ENCODE data around the gene CNTNAP3B. TPM values are rescaled to one million over a fixed set of nuclear protein-coding genes. Genes with fewer than 3 reads are reported as not detected.
"Not testable (repeated sequence)": the region's sequence is repeated elsewhere in the genome, so short reads cannot be mapped to it uniquely, and the experiment has no call there.

The CNTNAP3B gene
- total and polyA plus RNA-seq, 5 donors from 2014 or later: not detected

- not testable (repeated sequence) for H3K9me3 ChIP-seq (ENCODE audit: control insufficient read depth in 2 of 2, low read length in 2 of 2); DNase-seq; H3K27ac Mint-ChIP-seq; H3K36me3 ChIP-seq (ENCODE audit: control insufficient read depth, insufficient read depth, low read length); H3K27me3 Mint-ChIP-seq; H3K27ac ChIP-seq (ENCODE audit: insufficient read depth, low read length, poor library complexity, severe bottlenecking); ATAC-seq (ENCODE audit: low read depth in 2 of 2); H3K4me3 ChIP-seq (ENCODE audit: low read depth, low read length); H3K4me1 ChIP-seq (ENCODE audit: control insufficient read depth, insufficient read depth, low read length, poor library complexity, severe bottlenecking); H3K27me3 ChIP-seq (ENCODE audit: control insufficient read depth, insufficient read depth, low read length); H3K4me1 Mint-ChIP-seq; H3K4me3 Mint-ChIP-seq; H3K36me3 Mint-ChIP-seq; H3K9me3 Mint-ChIP-seq
Measured at GRCh38 chr9:42080376-42080775, 48.9 kb downstream of the CNTNAP3B start.

GRCh38 chr9:42074868-42075267 is 54.4 kb downstream of the CNTNAP3B start:
- not testable (repeated sequence) for H3K27me3 Mint-ChIP-seq

GRCh38 chr9:42071026-42071425 is 58.2 kb downstream of the CNTNAP3B start:
- H3K27ac ChIP-seq (ENCODE audit: insufficient read depth, low read length, poor library complexity, severe bottlenecking); H3K27ac Mint-ChIP-seq; H3K9me3 Mint-ChIP-seq; ATAC-seq (ENCODE audit: low read depth in 2 of 2); H3K36me3 Mint-ChIP-seq; H3K4me1 Mint-ChIP-seq; H3K27me3 Mint-ChIP-seq; H3K4me3 ChIP-seq (ENCODE audit: low read depth, low read length); H3K4me1 ChIP-seq (ENCODE audit: control insufficient read depth, insufficient read depth, low read length, poor library complexity, severe bottlenecking); H3K4me3 Mint-ChIP-seq; H3K9me3 ChIP-seq (ENCODE audit: control insufficient read depth in 2 of 2, low read length in 2 of 2); H3K27me3 ChIP-seq (ENCODE audit: control insufficient read depth, insufficient read depth, low read length); H3K36me3 ChIP-seq (ENCODE audit: control insufficient read depth, insufficient read depth, low read length); DNase-seq: not testable (repeated sequence)

More at GRCh38 chr9:42074868-42075267, 54.4 kb downstream of the CNTNAP3B start:
- not testable (repeated sequence) for H3K27me3 ChIP-seq (ENCODE audit: control insufficient read depth, insufficient read depth, low read length); H3K27ac Mint-ChIP-seq; H3K36me3 ChIP-seq (ENCODE audit: control insufficient read depth, insufficient read depth, low read length); H3K36me3 Mint-ChIP-seq; H3K4me3 Mint-ChIP-seq; H3K4me1 ChIP-seq (ENCODE audit: control insufficient read depth, insufficient read depth, low read length, poor library complexity, severe bottlenecking); H3K4me3 ChIP-seq (ENCODE audit: low read depth, low read length); ATAC-seq (ENCODE audit: low read depth in 2 of 2); H3K4me1 Mint-ChIP-seq; H3K27ac ChIP-seq (ENCODE audit: insufficient read depth, low read length, poor library complexity, severe bottlenecking); DNase-seq; H3K9me3 Mint-ChIP-seq; H3K9me3 ChIP-seq (ENCODE audit: control insufficient read depth in 2 of 2, low read length in 2 of 2)

GRCh38 chr9:42070035-42070799 is 59.0 kb downstream of the CNTNAP3B start:
- H3K27me3 Mint-ChIP-seq; H3K4me1 ChIP-seq (ENCODE audit: control insufficient read depth, insufficient read depth, low read length, poor library complexity, severe bottlenecking); ATAC-seq (ENCODE audit: low read depth in 2 of 2); H3K36me3 ChIP-seq (ENCODE audit: control insufficient read depth, insufficient read depth, low read length); H3K36me3 Mint-ChIP-seq; H3K4me3 ChIP-seq (ENCODE audit: low read depth, low read length); H3K4me3 Mint-ChIP-seq; DNase-seq; H3K9me3 ChIP-seq (ENCODE audit: control insufficient read depth in 2 of 2, low read length in 2 of 2); H3K9me3 Mint-ChIP-seq; H3K27me3 ChIP-seq (ENCODE audit: control insufficient read depth, insufficient read depth, low read length); H3K27ac Mint-ChIP-seq; H3K4me1 Mint-ChIP-seq; H3K27ac ChIP-seq (ENCODE audit: insufficient read depth, low read length, poor library complexity, severe bottlenecking): not testable (repeated sequence)

- H3K36me3 Mint-ChIP-seq; H3K27me3 Mint-ChIP-seq; H3K27me3 ChIP-seq (ENCODE audit: control insufficient read depth, insufficient read depth, low read length); H3K4me3 ChIP-seq (ENCODE audit: low read depth, low read length); H3K4me1 Mint-ChIP-seq; H3K9me3 Mint-ChIP-seq; H3K27ac ChIP-seq (ENCODE audit: insufficient read depth, low read length, poor library complexity, severe bottlenecking); H3K9me3 ChIP-seq (ENCODE audit: control insufficient read depth in 2 of 2, low read length in 2 of 2); ATAC-seq (ENCODE audit: low read depth in 2 of 2); DNase-seq; H3K4me3 Mint-ChIP-seq; H3K27ac Mint-ChIP-seq; H3K36me3 ChIP-seq (ENCODE audit: control insufficient read depth, insufficient read depth, low read length); H3K4me1 ChIP-seq (ENCODE audit: control insufficient read depth, insufficient read depth, low read length, poor library complexity, severe bottlenecking): not testable (repeated sequence)
Measured at GRCh38 chr9:42053874-42054273, 75.4 kb downstream of the CNTNAP3B start.

- H3K9me3 Mint-ChIP-seq; H3K9me3 ChIP-seq (ENCODE audit: control insufficient read depth in 2 of 2, low read length in 2 of 2); H3K27me3 Mint-ChIP-seq; DNase-seq; H3K4me3 Mint-ChIP-seq; H3K27ac ChIP-seq (ENCODE audit: insufficient read depth, low read length, poor library complexity, severe bottlenecking); ATAC-seq (ENCODE audit: low read depth in 2 of 2); H3K36me3 ChIP-seq (ENCODE audit: control insufficient read depth, insufficient read depth, low read length); H3K4me1 ChIP-seq (ENCODE audit: control insufficient read depth, insufficient read depth, low read length, poor library complexity, severe bottlenecking); H3K4me1 Mint-ChIP-seq; H3K27ac Mint-ChIP-seq; H3K4me3 ChIP-seq (ENCODE audit: low read depth, low read length); H3K36me3 Mint-ChIP-seq; H3K27me3 ChIP-seq (ENCODE audit: control insufficient read depth, insufficient read depth, low read length): not testable (repeated sequence)
Measured at GRCh38 chr9:42050701-42051100, 78.5 kb downstream of the CNTNAP3B start.

- H3K4me1 Mint-ChIP-seq; H3K9me3 ChIP-seq (ENCODE audit: control insufficient read depth in 2 of 2, low read length in 2 of 2); H3K4me3 ChIP-seq (ENCODE audit: low read depth, low read length); H3K27me3 Mint-ChIP-seq; H3K27ac Mint-ChIP-seq; H3K27ac ChIP-seq (ENCODE audit: insufficient read depth, low read length, poor library complexity, severe bottlenecking); DNase-seq; H3K4me3 Mint-ChIP-seq; H3K36me3 ChIP-seq (ENCODE audit: control insufficient read depth, insufficient read depth, low read length); ATAC-seq (ENCODE audit: low read depth in 2 of 2); H3K4me1 ChIP-seq (ENCODE audit: control insufficient read depth, insufficient read depth, low read length, poor library complexity, severe bottlenecking); H3K27me3 ChIP-seq (ENCODE audit: control insufficient read depth, insufficient read depth, low read length); H3K36me3 Mint-ChIP-seq; H3K9me3 Mint-ChIP-seq: not testable (repeated sequence)
Measured at GRCh38 chr9:42044422-42045010, 84.7 kb downstream of the CNTNAP3B start.

- H3K4me1 ChIP-seq (ENCODE audit: control insufficient read depth, insufficient read depth, low read length, poor library complexity, severe bottlenecking); H3K27ac Mint-ChIP-seq; H3K36me3 ChIP-seq (ENCODE audit: control insufficient read depth, insufficient read depth, low read length); DNase-seq; H3K4me3 ChIP-seq (ENCODE audit: low read depth, low read length); ATAC-seq (ENCODE audit: low read depth in 2 of 2); H3K27me3 Mint-ChIP-seq; H3K4me1 Mint-ChIP-seq; H3K27ac ChIP-seq (ENCODE audit: insufficient read depth, low read length, poor library complexity, severe bottlenecking); H3K27me3 ChIP-seq (ENCODE audit: control insufficient read depth, insufficient read depth, low read length); H3K36me3 Mint-ChIP-seq; H3K9me3 ChIP-seq (ENCODE audit: control insufficient read depth in 2 of 2, low read length in 2 of 2); H3K4me3 Mint-ChIP-seq; H3K9me3 Mint-ChIP-seq: not testable (repeated sequence)
Measured at GRCh38 chr9:42033541-42033940, 95.7 kb downstream of the CNTNAP3B start.
